ENCODE data around the gene KRTAP5-10.
"Not testable (repeated sequence)": the region's sequence is repeated elsewhere in the genome, so short reads cannot be mapped to it uniquely, and the experiment has no call there.

The KRTAP5-10 gene

GRCh38 chr11:71571101-71571850 lies 5.9 kb downstream of the KRTAP5-10 start:
- Histone ChIP-seq H3K23ac (ENCODE audit: low read depth, low read length, poor library complexity) (peak overlapping the region; percentile 1), H3K4me1 (ENCODE audit: control insufficient read depth in 2 of 2, insufficient read depth in 1 of 2, low read depth in 1 of 2, low read length in 2 of 2) (peaks cover 0 to 10% of the 10 kb centered on the region in 2 donors)
- not testable (repeated sequence) for H3K4me2 ChIP-seq (ENCODE audit: insufficient read depth, low read length, poor library complexity, severe bottlenecking); H2BK12ac ChIP-seq (ENCODE audit: low read length); H2BK15ac ChIP-seq (ENCODE audit: low read length); DNase-seq (ENCODE audit: low spot score); H2AFZ ChIP-seq (ENCODE audit: low read length); H4K8ac ChIP-seq (ENCODE audit: low read depth, low read length); H3K79me1 ChIP-seq (ENCODE audit: low read depth, low read length); H4K91ac ChIP-seq (ENCODE audit: low read depth, low read length, poor library complexity); H3K4me3 ChIP-seq (ENCODE audit: low read length in 2 of 2); H3K36me3 ChIP-seq (replicated peaks in 1 of 2; ENCODE audit: control insufficient read depth in 2 of 2, insufficient read depth in 2 of 2, low read length in 2 of 2); H3K4ac ChIP-seq (ENCODE audit: low read length); H3K9me3 ChIP-seq (replicated peaks in 1 of 2; ENCODE audit: control insufficient read depth in 2 of 2, insufficient read depth in 1 of 2, low read depth in 1 of 2, low read length in 2 of 2); H2BK5ac ChIP-seq (ENCODE audit: low read length); H3K14ac ChIP-seq (ENCODE audit: low read length); H3K9ac ChIP-seq (ENCODE audit: low read depth, low read length, poor library complexity); H2AK5ac ChIP-seq (ENCODE audit: low read depth, low read length); H3K18ac ChIP-seq (ENCODE audit: low read length); H2BK120ac ChIP-seq (ENCODE audit: low read depth, low read length); H3K27me3 ChIP-seq (ENCODE audit: control insufficient read depth in 3 of 3, insufficient read depth in 3 of 3, low read depth in 1 of 3, low read length in 3 of 3); H3K27ac ChIP-seq (replicated peaks; ENCODE audit: low read length)
- WGBS, 2 donors (ENCODE audit: extremely low coverage in 2 of 2, insufficient read length in 2 of 2, insufficient replicate concordance in 1 of 2), result no CpG with 5 or more reads among the region's 39 CpGs

DNA sequence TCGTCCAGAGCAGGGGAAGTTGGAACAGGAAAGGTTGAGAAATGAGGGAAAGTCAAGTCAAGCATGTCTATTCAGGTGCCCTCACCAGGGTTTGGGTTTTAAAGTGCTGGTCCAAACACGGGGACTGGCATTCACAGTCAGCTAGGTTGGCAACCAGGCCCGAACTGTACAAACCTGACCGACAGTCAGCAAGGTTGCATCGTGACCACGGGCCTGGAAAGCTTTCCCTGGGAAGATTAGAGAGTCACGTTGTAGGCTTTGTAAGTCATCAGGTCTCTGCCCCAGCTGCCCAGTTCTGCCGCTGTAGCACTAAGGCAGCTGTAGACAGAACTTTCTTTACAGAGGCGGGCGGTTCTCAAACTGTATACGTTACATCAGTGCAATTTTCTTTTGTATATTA lies 7.4 kb downstream of the KRTAP5-10 start:
- no CpG with 5 or more reads among the region's 11 CpGs for WGBS, 2 donors (ENCODE audit: extremely low coverage in 2 of 2, insufficient read length in 2 of 2, insufficient replicate concordance in 1 of 2)
- DNase-seq (ENCODE audit: low spot score), result no peak
- no peaks in the 10 kb centered on the region for H3K79me1 ChIP-seq (ENCODE audit: low read depth, low read length)
- no peak overlapping the region for H4K8ac ChIP-seq (ENCODE audit: low read depth, low read length)
- peak overlapping the region; percentile 50 for H3K14ac ChIP-seq (ENCODE audit: low read length)
- H3K4me3 ChIP-seq (ENCODE audit: low read length in 2 of 2), result no peak overlapping the region
- no peak overlapping the region for H3K4me2 ChIP-seq (ENCODE audit: insufficient read depth, low read length, poor library complexity, severe bottlenecking)
- no peak overlapping the region for H4K91ac ChIP-seq (ENCODE audit: low read depth, low read length, poor library complexity)
- peaks cover 0 to 5% (median 0%) of the 10 kb centered on the region in 3 experiments for H3K27me3 ChIP-seq (ENCODE audit: control insufficient read depth in 3 of 3, insufficient read depth in 3 of 3, low read depth in 1 of 3, low read length in 3 of 3)
- H2BK5ac ChIP-seq (ENCODE audit: low read length), result no peak overlapping the region
- no peak overlapping the region for H2BK120ac ChIP-seq (ENCODE audit: low read depth, low read length)
- H3K4me1 ChIP-seq (ENCODE audit: control insufficient read depth in 2 of 2, insufficient read depth in 1 of 2, low read depth in 1 of 2, low read length in 2 of 2), result peaks cover 0 to 8% of the 10 kb centered on the region in 2 donors
- peaks cover 0 to 4% of the 10 kb centered on the region in 2 donors for H3K9me3 ChIP-seq (replicated peaks in 1 of 2; ENCODE audit: control insufficient read depth in 2 of 2, insufficient read depth in 1 of 2, low read depth in 1 of 2, low read length in 2 of 2)
- no peak overlapping the region for H3K27ac ChIP-seq (replicated peaks; ENCODE audit: low read length)
- no peaks in the 10 kb centered on the region for H3K36me3 ChIP-seq (replicated peaks in 1 of 2; ENCODE audit: control insufficient read depth in 2 of 2, insufficient read depth in 2 of 2, low read length in 2 of 2)
- peak overlapping the region; percentile 45 for H3K18ac ChIP-seq (ENCODE audit: low read length)
- peak overlapping the region; percentile 43 for H2BK15ac ChIP-seq (ENCODE audit: low read length)
- H2AK5ac ChIP-seq (ENCODE audit: low read depth, low read length), result no peak overlapping the region
- no peak overlapping the region for H3K9ac ChIP-seq (ENCODE audit: low read depth, low read length, poor library complexity)
- H3K23ac ChIP-seq (ENCODE audit: low read depth, low read length, poor library complexity), result peak overlapping the region; percentile 25
- no peak overlapping the region for H2AFZ ChIP-seq (ENCODE audit: low read length)
- H2BK12ac ChIP-seq (ENCODE audit: low read length), result no peak overlapping the region
- H3K4ac ChIP-seq (ENCODE audit: low read length), result no peak overlapping the region

- H2BK5ac ChIP-seq (ENCODE audit: low read length), result no peak overlapping the region
- H4K8ac ChIP-seq (ENCODE audit: low read depth, low read length), result no peak overlapping the region
- H3K4me1 ChIP-seq (ENCODE audit: control insufficient read depth in 2 of 2, insufficient read depth in 1 of 2, low read depth in 1 of 2, low read length in 2 of 2), result peaks cover 0 to 8% of the 10 kb centered on the region in 2 donors
- WGBS, 2 donors (ENCODE audit: extremely low coverage in 2 of 2, insufficient read length in 2 of 2, insufficient replicate concordance in 1 of 2), result no CpG with 5 or more reads among the region's 5 CpGs
- H3K9me3 ChIP-seq (replicated peaks in 1 of 2; ENCODE audit: control insufficient read depth in 2 of 2, insufficient read depth in 1 of 2, low read depth in 1 of 2, low read length in 2 of 2), result peaks cover 0 to 4% of the 10 kb centered on the region in 2 donors
- peaks cover 0 to 4% (median 0%) of the 10 kb centered on the region in 3 experiments for H3K27me3 ChIP-seq (ENCODE audit: control insufficient read depth in 3 of 3, insufficient read depth in 3 of 3, low read depth in 1 of 3, low read length in 3 of 3)
- H3K18ac ChIP-seq (ENCODE audit: low read length), result no peak overlapping the region
- H3K4ac ChIP-seq (ENCODE audit: low read length), result no peak overlapping the region
- no peak overlapping the region for H2BK120ac ChIP-seq (ENCODE audit: low read depth, low read length)
- H2AK5ac ChIP-seq (ENCODE audit: low read depth, low read length), result no peak overlapping the region
- H3K23ac ChIP-seq (ENCODE audit: low read depth, low read length, poor library complexity), result no peak overlapping the region
- H4K91ac ChIP-seq (ENCODE audit: low read depth, low read length, poor library complexity), result no peak overlapping the region
- no peak overlapping the region for H3K27ac ChIP-seq (replicated peaks; ENCODE audit: low read length)
- H3K79me1 ChIP-seq (ENCODE audit: low read depth, low read length), result no peaks in the 10 kb centered on the region
- no peak overlapping the region for H3K4me3 ChIP-seq (ENCODE audit: low read length in 2 of 2)
- H3K9ac ChIP-seq (ENCODE audit: low read depth, low read length, poor library complexity), result no peak overlapping the region
- H3K14ac ChIP-seq (ENCODE audit: low read length), result no peak overlapping the region
- H3K36me3 ChIP-seq (replicated peaks in 1 of 2; ENCODE audit: control insufficient read depth in 2 of 2, insufficient read depth in 2 of 2, low read length in 2 of 2), result no peaks in the 10 kb centered on the region
- H2AFZ ChIP-seq (ENCODE audit: low read length), result no peak overlapping the region
- H3K4me2 ChIP-seq (ENCODE audit: insufficient read depth, low read length, poor library complexity, severe bottlenecking), result no peak overlapping the region
- H2BK15ac ChIP-seq (ENCODE audit: low read length), result no peak overlapping the region
- DNase-seq (ENCODE audit: low spot score), result no peak
- H2BK12ac ChIP-seq (ENCODE audit: low read length), result no peak overlapping the region
These were observed 9.1 kb downstream of the KRTAP5-10 start for GRCh38 chr11:71574418-71574817.

DNA sequence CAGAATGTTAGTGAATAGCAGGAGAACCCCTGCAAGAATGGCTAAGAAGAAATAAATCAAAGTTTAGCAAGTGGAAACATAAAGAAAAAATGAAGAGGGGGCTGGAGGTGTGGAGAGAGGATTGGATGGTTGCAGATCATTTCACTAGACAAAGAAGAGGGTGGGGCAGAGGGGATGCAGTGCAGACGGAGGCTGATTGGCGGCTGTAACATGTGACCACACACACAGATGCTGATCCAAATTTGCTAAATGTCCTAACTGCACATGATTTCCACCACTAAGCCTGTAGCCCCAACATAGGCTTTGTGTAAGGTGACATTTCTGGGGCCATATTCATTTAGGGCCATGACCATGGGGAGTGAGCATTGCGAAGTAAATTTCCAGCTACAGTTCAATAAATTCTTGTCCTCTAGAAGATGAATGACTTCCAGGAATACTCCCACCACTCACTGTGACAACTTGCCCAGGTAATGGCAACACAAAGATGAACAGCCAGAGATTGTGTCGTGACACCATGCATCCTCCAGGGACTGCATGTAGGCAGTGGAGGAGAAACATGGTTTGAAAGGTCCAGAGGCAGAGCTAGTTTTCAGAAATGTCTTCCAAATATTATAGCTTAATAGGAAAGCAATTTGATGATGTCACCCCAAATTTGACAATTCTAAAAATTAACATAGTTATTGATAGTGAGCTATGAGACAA lies 10.5 kb downstream of the KRTAP5-10 start:
- DNase-seq (ENCODE audit: low spot score), result no peak
- Histone ChIP-seq H3K4ac (ENCODE audit: low read length) (no peak overlapping the region), H3K9me3 (replicated peaks in 1 of 2; ENCODE audit: control insufficient read depth in 2 of 2, insufficient read depth in 1 of 2, low read depth in 1 of 2, low read length in 2 of 2) (peaks cover 0 to 4% of the 10 kb centered on the region in 2 donors), H3K79me1 (ENCODE audit: low read depth, low read length) (no peaks in the 10 kb centered on the region), H2AK5ac (ENCODE audit: low read depth, low read length) (no peak overlapping the region), H3K9ac (ENCODE audit: low read depth, low read length, poor library complexity) (no peak overlapping the region), H3K27me3 (ENCODE audit: control insufficient read depth in 3 of 3, insufficient read depth in 3 of 3, low read depth in 1 of 3, low read length in 3 of 3) (no peaks in the 10 kb centered on the region), H3K4me1 (ENCODE audit: control insufficient read depth in 2 of 2, insufficient read depth in 1 of 2, low read depth in 1 of 2, low read length in 2 of 2) (peaks cover 0 to 8% of the 10 kb centered on the region in 2 donors), H3K23ac (ENCODE audit: low read depth, low read length, poor library complexity) (no peak overlapping the region), H3K4me2 (ENCODE audit: insufficient read depth, low read length, poor library complexity, severe bottlenecking) (no peak overlapping the region), H2BK120ac (ENCODE audit: low read depth, low read length) (no peak overlapping the region), H3K27ac (replicated peaks; ENCODE audit: low read length) (no peak overlapping the region), H2BK12ac (ENCODE audit: low read length) (no peak overlapping the region), H3K4me3 (ENCODE audit: low read length in 2 of 2) (no peak overlapping the region), H2AFZ (ENCODE audit: low read length) (no peak overlapping the region), H3K14ac (ENCODE audit: low read length) (no peak overlapping the region), H2BK15ac (ENCODE audit: low read length) (no peak overlapping the region), H4K91ac (ENCODE audit: low read depth, low read length, poor library complexity) (no peak overlapping the region), H4K8ac (ENCODE audit: low read depth, low read length) (no peak overlapping the region), H3K36me3 (replicated peaks in 1 of 2; ENCODE audit: control insufficient read depth in 2 of 2, insufficient read depth in 2 of 2, low read length in 2 of 2) (no peaks in the 10 kb centered on the region), H2BK5ac (ENCODE audit: low read length) (no peak overlapping the region), H3K18ac (ENCODE audit: low read length) (no peak overlapping the region)
- no CpG with 5 or more reads among the region's 4 CpGs for WGBS, 2 donors (ENCODE audit: extremely low coverage in 2 of 2, insufficient read length in 2 of 2, insufficient replicate concordance in 1 of 2)

Measured in neuronal stem cell (in vitro differentiated cells).